Subcutaneous adipose tissue (tissue), 4 donors: Measurements from ENCODE around the gene PLPP1. TPM values are rescaled to one million over a fixed set of nuclear protein-coding genes. Genes with fewer than 3 reads are reported as not detected.

ENCODE experiments used
- CTCF ChIP-seq: fragments of 450-650 bp; IDR thresholded peaks from one replicate; pipeline ENCODE4 v1.5.1; 2016; ENCODE audit warnings: low read depth, mild to moderate bottlenecking, control low read depth, antibody characterized with exemption, moderate library complexity
- total RNA-seq, 4 donors: library from RNA; depleted of rRNA; stranded (reverse); fragments of >200 nt; gene quantifications; one replicate each; pipeline ENCODE4 v1.1.0, GENCODE V29; 2016

PLPP1 gene
- total RNA-seq = 100 to 1,000 TPM; 214 to 413 (median 287) TPM

- TF ChIP-seq CTCF = no peak
These were observed at the start of gene PLPP1 for GRCh38 chr5:55534436-55535198. PLPP1 (minus strand) TSS chr5:55534964; CDS start chr5:55534629, 335 bp downstream.

DNA sequence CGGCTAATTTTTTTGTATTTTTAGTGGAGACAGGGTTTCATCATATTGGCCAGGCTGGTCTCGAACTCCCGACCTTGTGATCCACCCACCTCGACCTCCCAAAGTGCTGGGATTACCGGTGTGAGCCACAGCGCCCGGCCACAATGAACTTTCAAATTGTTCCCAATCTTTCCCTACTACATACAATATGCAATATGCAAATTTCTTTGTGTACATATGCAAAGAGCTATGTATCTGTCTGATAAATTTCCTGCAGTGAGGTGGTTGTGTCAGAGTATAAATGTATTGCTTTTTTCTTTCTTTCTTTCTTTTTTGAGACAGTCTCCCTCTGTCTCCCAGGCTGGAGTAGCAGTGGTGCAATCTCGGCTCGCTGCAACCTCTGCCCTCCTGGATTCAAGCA is 48.8 kb upstream of the PLPP1 start:
- no peak for TF ChIP-seq CTCF

GRCh38 chr5:55582256-55582655 is 47.5 kb upstream of the PLPP1 start:
- no peak for TF ChIP-seq CTCF

- TF ChIP-seq CTCF = no peak
These were observed 45.3 kb upstream of the PLPP1 start for GRCh38 chr5:55580042-55580441.

GRCh38 chr5:55578771-55579170 is 44.0 kb upstream of the PLPP1 start:
- no peak for TF ChIP-seq CTCF

DNA sequence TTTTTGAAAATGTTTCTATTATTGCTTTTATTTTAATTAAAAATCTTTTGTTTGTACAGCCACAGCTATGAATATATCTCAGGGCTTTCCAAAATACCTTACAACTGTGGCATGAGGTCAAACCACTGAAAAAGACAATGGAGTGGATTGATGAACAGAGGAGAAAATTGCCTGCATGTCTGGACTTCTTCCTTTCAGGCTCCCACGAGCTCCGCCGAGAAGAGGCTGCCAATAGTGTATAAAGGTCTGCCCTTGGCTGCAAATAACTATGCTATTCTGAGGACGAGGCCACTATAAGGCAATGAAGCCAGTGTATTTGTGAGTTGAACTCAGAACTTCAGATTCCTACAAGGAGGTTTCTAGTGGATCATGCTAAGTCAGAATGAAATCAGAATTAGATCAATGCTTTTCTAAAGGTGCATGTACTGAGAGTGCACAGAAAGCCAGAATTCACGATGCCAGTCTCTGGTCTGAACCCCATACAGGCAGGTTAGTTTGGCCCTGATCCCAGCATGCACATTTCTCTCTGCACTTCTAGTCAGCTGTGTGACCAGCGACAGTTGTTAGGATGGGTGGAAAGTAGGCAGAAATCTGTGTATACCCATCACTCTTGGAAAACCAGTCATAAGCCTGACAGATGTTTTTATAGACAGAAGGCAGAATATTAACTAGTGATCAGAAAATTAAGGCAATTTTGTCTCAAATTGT is 42.7 kb upstream of the PLPP1 start:
- TF ChIP-seq CTCF = no peak

DNA sequence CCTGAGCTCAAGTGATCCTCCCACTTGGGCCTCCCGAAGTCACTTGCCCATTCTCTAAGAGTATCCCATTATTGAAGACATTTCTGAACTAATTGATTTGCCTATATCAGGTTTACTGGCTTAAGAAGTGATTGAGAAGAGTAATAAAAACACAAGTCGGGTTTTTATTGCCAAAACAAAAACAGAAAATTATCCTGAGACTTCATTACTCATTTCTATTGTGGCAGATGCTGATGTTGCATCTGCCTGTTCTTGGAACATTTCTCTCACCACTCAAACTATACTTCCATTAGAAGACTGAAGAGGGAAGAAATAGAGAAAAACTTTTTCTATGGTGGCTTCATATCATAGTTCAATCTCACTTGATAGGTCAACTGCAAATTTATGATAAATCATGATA is 41.9 kb upstream of the PLPP1 start:
- TF ChIP-seq CTCF = no peak
